C4-2B (cell line): ENCODE measurements around the gene ATOSB.
A peak's percentile ranks its signal among the peaks of the same experiment; 100 is the strongest.

ENCODE experiments used
- H3K27ac ChIP-seq: fragments of 450-650 bp; 2 replicates; pipeline ENCODE4 v1.5.1; 2017
- CTCF ChIP-seq: fragments of 450-650 bp; conservative IDR thresholded peaks from 2 replicates; pipeline ENCODE4 v1.5.1; 2017; ENCODE audit warnings: mild to moderate bottlenecking
- ZFX ChIP-seq: fragments of 450-650 bp; IDR thresholded peaks from 2 replicates; pipeline ENCODE4 v1.6.1; 2017

ATOSB gene

DNA sequence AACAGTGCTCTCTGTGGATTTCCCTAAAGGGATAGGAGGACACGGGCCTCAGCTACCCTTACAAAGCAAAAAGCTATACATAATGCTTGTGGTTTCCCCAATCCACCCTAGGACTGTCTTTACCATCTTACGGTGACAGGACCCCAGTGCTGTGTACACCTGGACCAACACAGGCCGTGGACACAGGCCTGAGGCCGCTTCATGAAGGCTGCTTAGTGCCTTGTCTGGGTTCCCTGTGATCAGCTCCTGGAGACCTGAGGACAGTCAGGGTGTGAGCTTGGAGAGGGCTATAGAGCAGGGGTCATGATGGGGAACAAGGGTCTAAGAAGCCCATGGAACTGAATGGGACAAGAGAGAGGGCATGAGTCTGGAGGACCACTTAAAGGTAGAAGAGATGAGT, 38.8 kb downstream of the ATOSB start:
- no peak overlapping the region for H3K27ac ChIP-seq
- TF ChIP-seq CTCF (no peak), ZFX (no peak)

- H3K27ac ChIP-seq, result no peak overlapping the region
- TF ChIP-seq ZFX, result no peak
- no peak for TF ChIP-seq CTCF
Observed at GRCh38 chr9:35075358-35075757, 40.3 kb downstream of the ATOSB start.

GRCh38 chr9:35074791-35075190, 40.9 kb downstream of the ATOSB start:
- no peak overlapping the region for H3K27ac ChIP-seq
- TF ChIP-seq CTCF (no peak), ZFX (no peak)

DNA sequence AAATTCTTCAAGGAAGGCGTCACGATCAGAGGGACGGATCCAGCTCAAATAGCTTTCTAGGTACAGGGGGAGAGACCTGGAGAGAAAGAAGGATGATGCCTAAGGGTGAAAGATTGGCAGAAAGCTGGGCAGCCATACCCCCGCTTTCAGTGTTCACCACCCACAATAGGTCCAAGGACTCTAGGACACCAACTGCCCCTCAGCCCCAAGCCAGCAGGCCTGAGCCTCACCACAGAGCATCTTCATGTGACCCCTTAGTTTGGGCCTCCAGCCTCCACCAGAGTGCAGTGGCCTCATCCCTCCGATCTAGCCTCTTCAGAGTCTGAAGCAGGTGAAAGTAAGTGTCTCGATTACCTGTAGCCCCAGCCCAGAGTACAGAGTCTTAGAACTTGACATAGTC, 41.5 kb downstream of the ATOSB start:
- TF ChIP-seq ZFX, result no peak
- no peak for TF ChIP-seq CTCF
- H3K27ac ChIP-seq, result no peak overlapping the region

GRCh38 chr9:35073279-35073612, 42.4 kb downstream of the ATOSB start:
- peak overlapping the region; percentile 100 for H3K27ac ChIP-seq
- TF ChIP-seq ZFX (no peak), CTCF (no peak)

DNA sequence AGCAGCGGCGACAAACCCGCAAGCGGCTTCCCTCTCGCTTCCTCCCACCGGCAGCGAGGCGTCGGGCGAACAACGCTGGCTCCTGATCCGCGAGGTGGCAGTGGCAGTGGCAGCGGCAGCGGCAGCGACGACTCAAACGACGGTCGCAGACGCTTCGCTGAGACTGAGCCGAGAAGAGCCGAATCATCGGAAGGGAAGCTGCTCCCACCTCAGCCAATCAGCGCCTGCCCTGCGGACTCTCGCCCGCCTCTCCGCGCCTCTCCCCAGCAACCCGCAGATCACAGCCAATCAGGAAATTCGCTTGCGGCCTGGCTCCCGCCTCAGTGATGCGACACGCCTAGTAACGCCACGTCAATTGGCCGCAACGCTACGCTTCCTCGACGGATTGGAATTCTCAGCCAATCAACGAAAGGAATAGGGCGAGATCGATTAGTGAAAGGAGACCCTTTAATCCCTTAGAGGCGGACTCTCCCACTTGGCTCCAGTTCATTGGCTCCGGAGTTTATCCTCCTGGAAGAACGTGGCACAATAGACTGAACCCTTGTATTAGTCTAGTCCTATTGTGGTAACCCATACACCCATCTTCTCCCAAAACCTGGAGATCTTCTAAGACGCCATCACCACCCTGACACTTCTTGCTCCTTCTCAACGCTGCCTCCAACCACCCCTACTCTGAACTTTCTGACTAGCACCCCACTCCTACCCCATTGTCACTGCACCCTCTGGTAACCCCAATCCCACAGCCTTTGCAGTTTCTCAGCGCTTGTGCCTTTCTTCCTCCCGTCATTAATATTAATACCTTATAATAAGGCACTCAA, 43.0 kb downstream of the ATOSB start, which contains the start of gene VCP:
Gene VCP, minus strand, starts transcription at position 165 of the 818 bp plus-strand sequence. CDS start 272 bp downstream, outside the sequence.
- TF ChIP-seq CTCF (no peak), ZFX (no peak)
- peak within 1 kb of the TSS; percentile 100 for H3K27ac ChIP-seq

- TF ChIP-seq ZFX (peak; percentile 99), CTCF (peak; percentile 59)
- peak overlapping the region; percentile 100 for H3K27ac ChIP-seq
Observed at GRCh38 chr9:35071814-35072460, 43.7 kb downstream of the ATOSB start.
